Measurements from ENCODE around the gene HSPB8.

- TF ChIP-seq, protein P1, sequence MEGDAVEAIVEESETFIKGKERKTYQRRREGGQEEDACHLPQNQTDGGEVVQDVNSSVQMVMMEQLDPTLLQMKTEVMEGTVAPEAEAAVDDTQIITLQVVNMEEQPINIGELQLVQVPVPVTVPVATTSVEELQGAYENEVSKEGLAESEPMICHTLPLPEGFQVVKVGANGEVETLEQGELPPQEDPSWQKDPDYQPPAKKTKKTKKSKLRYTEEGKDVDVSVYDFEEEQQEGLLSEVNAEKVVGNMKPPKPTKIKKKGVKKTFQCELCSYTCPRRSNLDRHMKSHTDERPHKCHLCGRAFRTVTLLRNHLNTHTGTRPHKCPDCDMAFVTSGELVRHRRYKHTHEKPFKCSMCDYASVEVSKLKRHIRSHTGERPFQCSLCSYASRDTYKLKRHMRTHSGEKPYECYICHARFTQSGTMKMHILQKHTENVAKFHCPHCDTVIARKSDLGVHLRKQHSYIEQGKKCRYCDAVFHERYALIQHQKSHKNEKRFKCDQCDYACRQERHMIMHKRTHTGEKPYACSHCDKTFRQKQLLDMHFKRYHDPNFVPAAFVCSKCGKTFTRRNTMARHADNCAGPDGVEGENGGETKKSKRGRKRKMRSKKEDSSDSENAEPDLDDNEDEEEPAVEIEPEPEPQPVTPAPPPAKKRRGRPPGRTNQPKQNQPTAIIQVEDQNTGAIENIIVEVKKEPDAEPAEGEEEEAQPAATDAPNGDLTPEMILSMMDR (IDR thresholded peaks at IDR 0.05) = no peak
- TF ChIP-seq POLR2A (IDR thresholded peaks at IDR 0.05) (no peak), EP300 (IDR thresholded peaks at IDR 0.05) (no peak), POLR2AphosphoS5 (IDR thresholded peaks at IDR 0.05) (no peak)
Observed at GRCh38 chr12:119225454-119225853, 46.7 kb downstream of the HSPB8 start.
